Skeletal muscle tissue (tissue), 4 donors: ENCODE measurements around the gene KCNQ2. TPM values are rescaled to one million over a fixed set of nuclear protein-coding genes. Genes with fewer than 3 reads are reported as not detected.

Experiments
- H3K27ac ChIP-seq: one replicate; pipeline ENCODE4 v1.7.0; 2013; ENCODE audit warnings: mild to moderate bottlenecking, low read depth, low read length, inconsistent platforms
- H3K27me3 ChIP-seq, 3 donors: one replicate each; pipeline ENCODE4 v1.7.0; 2013; ENCODE audit warnings: low read length in 3 of 3; ENCODE audit not compliant: control insufficient read depth in 3 of 3, insufficient read depth in 3 of 3
- H3K36me3 ChIP-seq, 3 donors: one replicate each; pipeline ENCODE4 v1.7.0; 2013; ENCODE audit warnings: low read length in 3 of 3; ENCODE audit not compliant: control insufficient read depth in 3 of 3, insufficient read depth in 3 of 3
- H3K4me1 ChIP-seq, 3 donors: one replicate each; pipeline ENCODE4 v1.7.0; 2013; ENCODE audit warnings: low read length in 3 of 3, mild to moderate bottlenecking in 3 of 3; ENCODE audit not compliant: control insufficient read depth in 3 of 3, insufficient read depth in 3 of 3
- H3K4me3 ChIP-seq, 3 donors: one replicate each; pipeline ENCODE4 v1.7.0; 2013; ENCODE audit warnings: low read length in 3 of 3
- H3K9ac ChIP-seq, 3 donors: one replicate each; pipeline ENCODE4 v1.7.0; 2013; ENCODE audit warnings: low read length in 3 of 3, mild to moderate bottlenecking in 3 of 3, moderate library complexity in 2 of 3, low read depth in 1 of 3
- H3K9me3 ChIP-seq, 3 donors: one replicate each; pipeline ENCODE4 v1.7.0; 2013; ENCODE audit warnings: low read length in 3 of 3; ENCODE audit not compliant: control insufficient read depth in 3 of 3
- total RNA-seq: library from RNA; depleted of rRNA; stranded (reverse); fragments of >200 nt; gene quantifications from one replicate; pipeline ENCODE4 v1.2.3, GENCODE V29; 2014
- donor health status: Osteomylitis.

KCNQ2 gene
- total RNA-seq, 1 donor from 2014 or later, result 1.6 TPM

DNA sequence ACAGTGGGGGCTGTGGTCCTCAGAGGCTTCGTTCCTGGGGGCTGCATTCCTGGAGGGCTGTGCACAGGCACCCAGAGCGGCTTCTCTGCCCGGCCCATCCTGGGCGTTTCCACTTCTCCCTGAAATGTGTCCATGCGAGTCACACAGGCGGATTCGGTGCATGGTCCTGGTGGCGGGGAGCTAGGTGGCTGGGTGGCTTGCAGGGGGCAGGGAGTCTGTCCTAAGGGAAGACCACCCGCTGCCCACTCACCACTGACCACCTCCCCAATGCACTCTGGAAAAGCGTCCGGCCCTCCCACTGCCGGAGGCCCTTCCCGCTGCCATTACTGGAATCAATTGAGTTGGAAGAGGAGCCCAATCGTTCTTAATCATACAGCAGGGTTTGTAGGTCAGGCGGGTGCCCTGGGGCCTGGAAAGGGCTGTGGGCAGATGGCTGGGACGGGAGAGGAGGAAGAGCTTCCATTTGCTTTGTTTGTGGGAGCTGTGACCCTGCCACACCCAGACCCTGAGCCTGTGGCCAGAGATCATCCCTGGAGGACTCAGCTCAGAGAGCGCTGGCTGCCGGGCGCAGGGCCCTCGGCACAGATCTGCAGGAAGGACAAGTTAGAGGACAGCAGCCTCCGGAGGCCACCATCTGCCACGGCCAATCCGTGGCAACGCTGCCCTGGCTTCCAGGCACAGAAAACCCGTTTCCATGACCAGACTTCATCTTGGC lies 117.7 kb downstream of the KCNQ2 start:
- H3K4me1 ChIP-seq, result no peaks in the 10 kb centered on the region
- H3K27me3 ChIP-seq, result peaks cover 39 to 56% (median 47%) of the 10 kb centered on the region in 3 donors
- H3K36me3 ChIP-seq, result no peaks in the 10 kb centered on the region
- no peaks in the 10 kb centered on the region for H3K9me3 ChIP-seq
- H3K27ac ChIP-seq, result no peak overlapping the region
- no peak overlapping the region for H3K4me3 ChIP-seq
- H3K9ac ChIP-seq, result no peak overlapping the region

DNA sequence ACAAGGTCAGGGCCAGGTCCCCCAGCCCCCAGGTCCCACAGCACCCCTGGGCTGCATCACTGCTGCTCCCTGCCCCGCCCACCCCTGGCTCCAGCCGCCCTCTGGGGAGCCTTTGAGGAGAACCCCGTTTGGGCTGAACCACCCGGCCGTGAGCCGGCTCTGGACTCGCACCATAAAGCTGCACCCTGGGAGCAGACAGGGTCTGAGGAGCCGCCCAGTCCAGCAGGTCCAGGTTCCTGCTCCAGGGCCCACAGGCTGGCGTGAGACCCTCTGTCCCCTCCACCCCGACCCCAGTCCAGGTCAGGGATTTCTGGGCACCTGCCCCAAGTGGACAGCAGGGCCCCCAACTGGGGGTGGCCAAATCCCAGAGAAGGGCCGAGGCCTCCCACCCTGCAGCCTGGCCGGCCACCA lies 119.6 kb downstream of the KCNQ2 start:
- Histone ChIP-seq H3K4me3 (no peak overlapping the region), H3K9me3 (no peaks in the 10 kb centered on the region), H3K36me3 (no peaks in the 10 kb centered on the region), H3K27me3 (peaks cover 23 to 49% (median 40%) of the 10 kb centered on the region in 3 donors), H3K4me1 (no peaks in the 10 kb centered on the region), H3K9ac (no peak overlapping the region), H3K27ac (no peak overlapping the region)

DNA sequence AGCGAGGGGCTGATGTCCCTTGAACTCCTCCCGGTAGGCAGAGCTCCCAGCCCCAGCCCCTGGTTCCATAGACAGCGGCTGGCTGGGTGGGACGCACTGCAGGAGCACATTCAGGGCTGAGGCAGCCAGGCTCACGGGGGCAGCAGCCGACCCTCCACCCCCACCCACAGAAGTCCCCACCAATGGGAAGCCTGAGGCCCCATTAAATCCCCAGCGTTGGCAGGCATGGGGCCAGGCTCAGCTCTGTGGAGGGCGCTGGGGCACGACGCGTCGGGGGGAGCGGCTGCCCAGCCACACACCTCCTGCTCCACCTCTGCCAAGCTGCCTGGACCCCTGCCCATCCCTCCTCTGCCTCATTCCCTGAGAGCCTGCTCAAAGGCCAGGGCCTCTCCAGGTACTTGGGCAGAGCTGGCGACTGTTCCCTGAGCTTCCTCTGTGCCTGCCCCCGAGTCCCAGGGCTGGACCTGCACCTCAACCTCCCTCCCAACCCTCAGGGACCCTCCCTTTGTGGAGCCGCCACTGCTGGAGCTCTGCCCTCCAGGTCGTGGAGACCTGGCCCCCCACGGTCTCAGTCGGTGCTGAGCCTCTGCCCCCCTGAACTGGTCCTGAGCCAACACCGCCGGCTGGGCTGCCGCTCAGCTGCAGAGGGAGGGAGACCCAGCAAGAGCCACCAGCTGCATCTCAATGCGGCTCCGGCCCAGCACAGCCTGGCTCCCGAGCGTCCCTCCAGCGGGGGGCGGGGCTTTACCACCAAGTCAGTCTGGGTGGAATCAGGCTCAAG lies 120.5 kb downstream of the KCNQ2 start:
- Histone ChIP-seq H3K9ac (no peak overlapping the region), H3K27me3 (peaks cover 21 to 49% (median 42%) of the 10 kb centered on the region in 3 donors), H3K9me3 (no peaks in the 10 kb centered on the region), H3K27ac (no peak overlapping the region), H3K36me3 (no peaks in the 10 kb centered on the region), H3K4me1 (no peaks in the 10 kb centered on the region), H3K4me3 (no peak overlapping the region)

DNA sequence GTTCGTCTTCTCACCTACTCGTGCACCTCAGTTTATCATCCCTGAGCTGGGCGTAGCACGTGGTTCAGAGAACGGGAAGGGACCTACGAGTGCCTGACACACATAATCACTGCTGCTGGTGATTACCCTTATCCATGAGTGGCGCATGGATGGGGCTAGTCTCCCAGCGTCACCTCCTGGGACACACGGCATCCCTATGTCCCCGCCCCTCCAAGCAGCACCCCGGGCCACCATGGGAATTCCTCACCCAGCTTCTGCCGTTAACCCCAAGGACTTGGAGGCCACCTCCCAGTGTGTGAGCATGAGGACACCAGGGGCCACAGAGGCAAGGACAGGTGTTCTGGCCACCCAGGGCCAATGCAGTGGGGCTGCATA lies 121.1 kb downstream of the KCNQ2 start:
- no peaks in the 10 kb centered on the region for H3K4me1 ChIP-seq
- no peak overlapping the region for H3K9ac ChIP-seq
- no peaks in the 10 kb centered on the region for H3K9me3 ChIP-seq
- no peak overlapping the region for H3K27ac ChIP-seq
- H3K27me3 ChIP-seq, result peaks cover 25 to 52% (median 49%) of the 10 kb centered on the region in 3 donors
- no peaks in the 10 kb centered on the region for H3K36me3 ChIP-seq
- no peak overlapping the region for H3K4me3 ChIP-seq

DNA sequence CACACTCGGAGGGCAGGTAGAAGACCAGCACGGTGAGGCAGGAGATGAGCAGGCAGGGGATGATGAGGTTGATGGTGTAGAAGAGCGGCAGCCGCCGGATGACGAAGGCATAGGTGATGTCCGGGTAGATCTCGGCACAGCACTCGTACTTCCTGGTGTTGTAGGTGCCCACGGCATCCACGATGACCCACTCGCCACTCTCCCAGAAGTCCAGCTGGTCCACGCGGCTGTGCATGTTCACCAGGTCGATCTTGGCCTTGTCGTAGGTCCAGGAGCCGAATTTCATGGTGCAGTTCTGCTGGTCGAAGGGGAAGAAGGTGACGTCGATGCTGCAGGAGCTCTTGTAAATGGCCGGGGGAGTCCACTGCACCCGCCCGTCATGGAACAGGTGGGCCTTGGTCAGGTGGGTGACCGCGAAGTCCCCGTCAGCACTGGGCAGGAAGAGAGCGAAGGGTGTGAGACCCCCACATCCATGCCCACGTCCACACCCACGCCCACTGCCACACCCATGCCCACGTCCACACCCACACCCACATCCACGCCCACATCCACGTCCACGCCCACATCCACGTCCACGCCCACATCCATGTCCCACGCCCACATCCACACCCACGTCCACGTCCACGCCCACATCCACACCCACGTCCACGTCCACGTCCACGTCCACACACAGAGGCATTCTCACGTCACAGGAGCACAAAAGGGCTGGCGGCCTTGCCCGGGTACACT lies 121.7 kb downstream of the KCNQ2 start:
- Histone ChIP-seq H3K4me1 (peaks cover 0 to 2% (median 0%) of the 10 kb centered on the region in 3 donors), H3K27ac (no peak overlapping the region), H3K36me3 (no peaks in the 10 kb centered on the region), H3K4me3 (no peak overlapping the region), H3K27me3 (peaks cover 31 to 57% (median 54%) of the 10 kb centered on the region in 3 donors), H3K9ac (no peak overlapping the region), H3K9me3 (no peaks in the 10 kb centered on the region)

Other genes with a start within 250 kb of the KCNQ2 start
- gene BIRC7, start 236.8 kb downstream of the KCNQ2 start, total RNA-seq, result not detected
- gene NKAIN4, start 218.2 kb downstream of the KCNQ2 start, total RNA-seq, result 13.6 TPM
- gene ARFGAP1, start 199.8 kb downstream of the KCNQ2 start, total RNA-seq, result 31.8 TPM
- 2.6 TPM for gene COL20A1, start 179.5 kb downstream of the KCNQ2 start, total RNA-seq
- gene CHRNA4, start 111.3 kb downstream of the KCNQ2 start, total RNA-seq, result 0.52 TPM
- gene EEF1A2, start 26.4 kb upstream of the KCNQ2 start, total RNA-seq, result 255 TPM
- gene PPDPF, start 48.1 kb upstream of the KCNQ2 start, total RNA-seq, result 24.0 TPM
- gene PTK6, start 64.7 kb upstream of the KCNQ2 start, total RNA-seq, result not detected
- gene SRMS, start 75.1 kb upstream of the KCNQ2 start, total RNA-seq, result not detected
- gene FNDC11, start 81.5 kb upstream of the KCNQ2 start, total RNA-seq, result 0.52 TPM
- gene HELZ2, start 101.6 kb upstream of the KCNQ2 start, total RNA-seq, result 12.5 TPM
- 5.7 TPM for gene GMEB2, start 154.4 kb upstream of the KCNQ2 start, total RNA-seq
- gene STMN3, start 180.8 kb upstream of the KCNQ2 start, total RNA-seq, result 10.4 TPM
- 4.7 TPM for gene RTEL1, start 185.7 kb upstream of the KCNQ2 start, total RNA-seq
- not detected for gene TNFRSF6B, start 224.0 kb upstream of the KCNQ2 start, total RNA-seq
- 13.0 TPM for gene ARFRP1, start 235.3 kb upstream of the KCNQ2 start, total RNA-seq
- 6.8 TPM for gene ZGPAT, start 235.4 kb upstream of the KCNQ2 start, total RNA-seq